Parathyroid adenoma (tissue), 2 donors: ENCODE measurements around the gene TF.

Experiments used
- H2AFZ ChIP-seq: fragments of 300-600 bp; sonication (generic); one replicate; pipeline ENCODE4 v1.7.0; 2017; ENCODE audit warnings: antibody characterized with exemption, mild to moderate bottlenecking
- H3K27ac ChIP-seq: fragments of 300-600 bp; sonication (generic); one replicate; pipeline ENCODE4 v1.7.0; 2017
- H3K27me3 ChIP-seq: fragments of 300-600 bp; sonication (generic); one replicate; pipeline ENCODE4 v1.7.0; 2017; ENCODE audit warnings: low read length; ENCODE audit not compliant: control insufficient read depth, insufficient read depth
- H3K36me3 ChIP-seq: fragments of 300-600 bp; sonication (generic); one replicate; pipeline ENCODE4 v1.7.0; 2017; ENCODE audit warnings: low read length; ENCODE audit not compliant: control insufficient read depth, insufficient read depth
- H3K4me1 ChIP-seq: fragments of 300-600 bp; sonication (generic); one replicate; pipeline ENCODE4 v1.7.0; 2017; ENCODE audit warnings: control low read depth
- H3K4me2 ChIP-seq: fragments of 300-600 bp; sonication (generic); one replicate; pipeline ENCODE4 v1.7.0; 2017; ENCODE audit warnings: low read length
- H3K4me3 ChIP-seq: fragments of 300-600 bp; sonication (generic); one replicate; pipeline ENCODE4 v1.7.0; 2017; ENCODE audit warnings: low read depth, low read length
- H3K79me2 ChIP-seq: fragments of 300-600 bp; sonication (generic); one replicate; pipeline ENCODE4 v1.7.0; 2017; ENCODE audit warnings: control low read depth
- H3K9ac ChIP-seq: fragments of 300-600 bp; sonication (generic); one replicate; pipeline ENCODE4 v1.7.0; 2017; ENCODE audit warnings: mild to moderate bottlenecking
- H3K9me3 ChIP-seq: fragments of 300-600 bp; sonication (generic); one replicate; pipeline ENCODE4 v1.7.0; 2017; ENCODE audit warnings: low read length; ENCODE audit not compliant: control insufficient read depth
- TF ChIP-seq, protein P1 (sequence below): fragments of 300-600 bp; sonication (generic); IDR thresholded peaks from one replicate; pipeline ENCODE4 v1.7.0; 2017; ENCODE audit warnings: antibody characterized with exemption, mild to moderate bottlenecking
- donor health status: primary hyperparathyroidism.

Gene TF

DNA sequence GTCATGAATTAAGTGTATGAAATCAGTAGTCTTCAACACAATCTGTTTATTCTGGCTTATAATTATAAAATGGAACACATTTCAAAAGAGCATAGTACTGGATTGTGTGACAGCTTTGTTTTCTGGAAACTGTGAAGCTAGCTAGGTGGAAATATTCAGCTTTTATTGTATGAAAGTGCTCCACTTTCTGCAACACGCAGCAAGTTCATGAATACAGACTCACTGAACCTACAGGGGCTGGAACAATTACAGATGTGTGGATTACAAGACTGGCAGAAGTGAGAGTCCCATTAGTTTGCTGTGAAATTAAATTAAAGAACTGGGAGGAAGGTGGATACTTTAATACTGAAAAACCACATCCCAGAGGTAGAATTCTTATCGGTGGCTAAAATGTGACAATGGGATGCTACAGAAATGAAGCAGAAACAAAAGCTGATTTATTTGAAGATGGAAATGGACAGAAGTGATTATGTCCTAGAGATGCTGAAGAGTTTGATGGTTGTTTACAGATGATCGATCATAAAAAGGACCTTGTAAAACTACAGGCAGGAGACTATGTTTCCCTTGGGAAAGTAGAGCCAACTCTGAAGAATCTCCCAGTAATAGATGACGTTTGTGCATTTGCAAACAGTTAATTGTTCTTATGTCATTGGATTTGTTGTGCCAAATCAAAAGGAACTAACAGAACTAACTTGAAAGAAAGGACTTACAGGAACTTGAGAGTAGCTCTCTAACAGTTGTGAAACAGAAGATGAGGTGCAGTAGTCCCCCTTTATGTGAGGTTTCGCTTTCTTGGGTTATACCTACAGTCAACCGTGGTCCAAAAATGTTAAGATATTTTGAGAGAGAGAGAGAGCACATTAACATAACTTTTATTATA is 15.7 kb downstream of the TF start:
- TF ChIP-seq, protein P1, sequence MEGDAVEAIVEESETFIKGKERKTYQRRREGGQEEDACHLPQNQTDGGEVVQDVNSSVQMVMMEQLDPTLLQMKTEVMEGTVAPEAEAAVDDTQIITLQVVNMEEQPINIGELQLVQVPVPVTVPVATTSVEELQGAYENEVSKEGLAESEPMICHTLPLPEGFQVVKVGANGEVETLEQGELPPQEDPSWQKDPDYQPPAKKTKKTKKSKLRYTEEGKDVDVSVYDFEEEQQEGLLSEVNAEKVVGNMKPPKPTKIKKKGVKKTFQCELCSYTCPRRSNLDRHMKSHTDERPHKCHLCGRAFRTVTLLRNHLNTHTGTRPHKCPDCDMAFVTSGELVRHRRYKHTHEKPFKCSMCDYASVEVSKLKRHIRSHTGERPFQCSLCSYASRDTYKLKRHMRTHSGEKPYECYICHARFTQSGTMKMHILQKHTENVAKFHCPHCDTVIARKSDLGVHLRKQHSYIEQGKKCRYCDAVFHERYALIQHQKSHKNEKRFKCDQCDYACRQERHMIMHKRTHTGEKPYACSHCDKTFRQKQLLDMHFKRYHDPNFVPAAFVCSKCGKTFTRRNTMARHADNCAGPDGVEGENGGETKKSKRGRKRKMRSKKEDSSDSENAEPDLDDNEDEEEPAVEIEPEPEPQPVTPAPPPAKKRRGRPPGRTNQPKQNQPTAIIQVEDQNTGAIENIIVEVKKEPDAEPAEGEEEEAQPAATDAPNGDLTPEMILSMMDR: no peak
- Histone ChIP-seq H3K79me2 (no peaks in the 10 kb centered on the region), H3K4me3 (no peak overlapping the region), H3K27me3 (no peaks in the 10 kb centered on the region), H3K9ac (no peak overlapping the region), H3K27ac (no peak overlapping the region), H3K4me2 (no peak overlapping the region), H2AFZ (no peak overlapping the region), H3K4me1 (no peaks in the 10 kb centered on the region), H3K9me3 (no peaks in the 10 kb centered on the region), H3K36me3 (no peaks in the 10 kb centered on the region)

GRCh38 chr3:133762539-133762938 is 16.3 kb downstream of the TF start:
- no peaks in the 10 kb centered on the region for H3K9me3 ChIP-seq
- no peaks in the 10 kb centered on the region for H3K79me2 ChIP-seq
- TF ChIP-seq, protein P1: no peak
- no peak overlapping the region for H3K4me3 ChIP-seq
- no peak overlapping the region for H3K27ac ChIP-seq
- H3K4me1 ChIP-seq: no peaks in the 10 kb centered on the region
- H3K9ac ChIP-seq: no peak overlapping the region
- H3K36me3 ChIP-seq: no peaks in the 10 kb centered on the region
- H3K4me2 ChIP-seq: no peak overlapping the region
- H3K27me3 ChIP-seq: no peaks in the 10 kb centered on the region
- no peak overlapping the region for H2AFZ ChIP-seq

DNA sequence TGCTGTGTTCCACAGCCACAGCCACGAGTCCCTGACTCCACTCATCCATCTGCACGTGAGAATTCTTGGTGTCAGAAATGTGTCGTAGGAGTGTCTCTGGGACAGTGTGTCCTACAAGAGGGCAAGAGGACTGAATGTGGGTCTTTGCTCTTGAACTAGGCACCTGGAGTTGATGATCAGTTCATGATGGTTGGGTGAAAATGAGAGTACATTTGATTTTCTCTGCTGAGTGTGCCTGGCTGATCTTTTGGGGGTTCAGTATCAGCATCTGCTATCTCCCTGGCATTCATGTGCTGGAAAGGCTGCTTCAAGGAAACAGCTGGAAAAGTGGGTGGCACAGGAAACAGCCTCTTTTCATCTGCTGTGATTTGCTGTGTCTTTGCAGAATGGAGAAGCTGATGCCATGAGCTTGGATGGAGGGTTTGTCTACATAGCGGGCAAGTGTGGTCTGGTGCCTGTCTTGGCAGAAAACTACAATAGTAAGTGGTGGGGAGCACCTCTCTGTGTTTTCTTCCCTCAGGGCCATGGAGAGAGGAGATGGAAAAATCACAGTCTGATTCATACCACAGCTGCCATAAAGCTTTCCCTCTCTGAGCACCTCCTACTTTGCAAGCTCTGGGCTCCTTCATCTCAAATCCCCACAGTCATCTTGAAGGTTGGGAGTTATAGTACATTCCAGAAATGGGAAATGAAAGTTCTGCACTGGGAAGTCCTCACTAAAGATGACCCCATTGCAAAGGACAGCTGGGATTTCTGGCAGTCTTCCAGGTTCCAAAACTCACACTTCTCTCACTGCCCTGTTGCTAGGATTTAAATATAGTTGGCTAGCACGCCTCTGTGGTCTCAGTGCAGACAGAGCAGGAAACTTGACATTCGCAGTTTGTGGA is 17.8 kb downstream of the TF start:
- Histone ChIP-seq H3K27ac (no peak overlapping the region), H3K4me2 (no peak overlapping the region), H3K9me3 (no peaks in the 10 kb centered on the region), H3K27me3 (no peaks in the 10 kb centered on the region), H3K9ac (no peak overlapping the region), H3K4me3 (no peak overlapping the region), H2AFZ (no peak overlapping the region), H3K79me2 (no peaks in the 10 kb centered on the region), H3K36me3 (no peaks in the 10 kb centered on the region), H3K4me1 (no peaks in the 10 kb centered on the region)
- TF ChIP-seq, protein P1: no peak

GRCh38 chr3:133765256-133765655 is 19.1 kb downstream of the TF start:
- no peaks in the 10 kb centered on the region for H3K4me1 ChIP-seq
- TF ChIP-seq, protein P1: no peak
- no peaks in the 10 kb centered on the region for H3K27me3 ChIP-seq
- no peaks in the 10 kb centered on the region for H3K36me3 ChIP-seq
- H3K79me2 ChIP-seq: no peaks in the 10 kb centered on the region
- no peak overlapping the region for H3K4me3 ChIP-seq
- no peaks in the 10 kb centered on the region for H3K9me3 ChIP-seq
- no peak overlapping the region for H3K27ac ChIP-seq
- H2AFZ ChIP-seq: no peak overlapping the region
- no peak overlapping the region for H3K4me2 ChIP-seq
- H3K9ac ChIP-seq: no peak overlapping the region
